Activated CD4-positive, CD25-positive, alpha-beta regulatory T cell treated with anti-CD3 and anti-CD28 coated beads, Interleukin-2, amount 50 U/mL, for 16 hours (primary cell): ENCODE results near the gene ADCYAP1R1.

ENCODE experiments used
- DNase-seq: peaks from one replicate; pipeline ENCODE4 v3.0.0-alpha.2; 2020; ENCODE audit warnings: low read depth, low spot score

ADCYAP1R1 gene

DNA sequence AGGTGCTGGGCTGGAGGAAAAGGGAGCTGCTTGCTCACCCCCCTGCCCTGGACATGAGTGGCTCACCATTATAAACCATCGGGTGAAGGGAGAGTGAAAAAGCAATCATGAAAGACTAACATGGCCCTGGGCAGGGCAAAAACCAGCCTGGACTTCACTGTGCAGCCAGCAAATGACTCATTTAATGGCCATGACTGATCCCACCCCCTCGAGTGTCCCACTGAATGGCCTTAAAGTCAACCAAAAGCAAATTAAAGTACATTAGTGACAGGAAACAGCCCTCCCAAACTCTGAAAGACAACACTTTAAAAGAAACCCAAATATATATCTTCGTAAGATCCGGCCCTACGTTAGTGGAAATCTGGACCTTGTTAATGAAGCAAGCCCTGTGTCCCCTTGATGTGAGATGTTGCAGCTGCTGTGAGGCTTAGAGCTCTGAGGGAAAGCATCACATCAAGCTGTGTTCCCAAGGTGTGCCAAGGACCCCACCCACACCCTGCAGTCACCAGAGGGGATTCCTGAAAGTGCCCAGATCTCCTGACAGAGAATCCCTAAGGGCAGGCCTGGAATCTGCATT is 31.2 kb downstream of the ADCYAP1R1 start:
- no peak for DNase-seq

- DNase-seq = no peak
These were observed 32.1 kb downstream of the ADCYAP1R1 start for GRCh38 chr7:31084226-31084625.

DNA sequence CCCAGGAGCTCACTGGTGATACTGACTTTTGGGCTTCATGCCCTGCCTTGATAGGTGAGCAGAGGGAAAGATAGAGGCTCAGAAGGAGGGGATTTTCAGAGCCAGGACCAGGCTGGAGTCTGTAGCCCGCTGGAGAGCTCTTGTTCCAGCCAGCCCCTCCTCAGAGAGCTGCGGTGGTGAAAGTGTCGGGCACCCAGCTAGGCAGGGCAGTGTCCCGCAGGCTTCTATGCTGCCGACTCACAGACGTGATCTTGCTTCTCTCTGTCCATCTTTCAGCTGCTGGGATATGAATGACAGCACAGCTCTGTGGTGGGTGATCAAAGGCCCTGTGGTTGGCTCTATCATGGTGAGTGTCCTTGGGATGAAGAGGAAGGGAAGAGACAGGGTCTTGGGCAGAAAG is 35.2 kb downstream of the ADCYAP1R1 start:
- DNase-seq = no peak

- DNase-seq = no peak
These were observed 39.9 kb downstream of the ADCYAP1R1 start for GRCh38 chr7:31091924-31092434.

- DNase-seq = no peak
These were observed 40.5 kb downstream of the ADCYAP1R1 start for GRCh38 chr7:31092606-31093005.

GRCh38 chr7:31093282-31093681 is 41.2 kb downstream of the ADCYAP1R1 start:
- DNase-seq = no peak

- DNase-seq = no peak
These were observed 42.2 kb downstream of the ADCYAP1R1 start for GRCh38 chr7:31094271-31094670.

DNA sequence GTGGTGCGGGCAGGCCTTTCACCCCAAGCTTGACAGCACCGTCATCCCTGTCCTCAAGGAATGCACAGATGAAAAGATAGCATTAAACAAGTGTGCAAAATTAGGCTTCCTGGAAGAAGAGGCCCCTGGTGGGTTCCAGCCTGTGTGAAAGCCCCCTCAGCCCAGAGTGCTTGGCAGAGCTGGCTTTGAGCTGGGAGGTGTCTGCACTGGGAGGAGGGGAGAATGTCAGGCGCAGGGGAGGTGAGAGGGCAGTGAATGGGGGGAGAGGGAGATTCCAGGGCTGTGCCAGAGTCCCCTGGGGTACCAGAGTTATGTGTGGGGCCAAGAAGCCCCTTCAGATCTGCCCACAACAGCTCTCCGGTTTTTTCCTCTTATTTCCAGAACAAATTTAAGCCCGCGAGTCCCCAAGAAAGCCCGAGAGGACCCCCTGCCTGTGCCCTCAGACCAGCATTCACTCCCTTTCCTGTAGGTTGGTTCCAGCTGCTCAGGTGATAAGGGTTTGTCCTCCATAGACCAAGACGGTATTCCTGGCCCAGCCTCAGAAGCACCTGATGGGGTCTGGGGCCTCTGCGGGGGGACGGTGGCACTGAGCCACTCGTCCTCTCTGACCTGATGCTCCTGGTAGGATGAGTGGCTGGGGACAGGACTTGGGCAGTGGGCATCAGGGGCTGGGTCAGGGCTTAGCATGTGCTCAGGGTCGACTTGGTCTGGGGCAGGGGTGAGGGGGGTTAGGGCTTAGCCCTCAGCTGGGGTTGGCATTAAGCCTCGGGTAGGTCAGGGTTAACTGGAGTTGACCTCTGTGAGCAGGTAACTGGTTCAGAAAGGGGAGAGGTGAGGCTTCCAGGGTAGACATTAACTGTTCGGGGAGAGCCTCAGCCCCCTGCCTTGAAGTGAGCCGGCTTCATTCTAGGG is 43.4 kb downstream of the ADCYAP1R1 start:
- DNase-seq = no peak

- no peak for DNase-seq
These were observed 44.2 kb downstream of the ADCYAP1R1 start for GRCh38 chr7:31096198-31096876.

- no peak for DNase-seq
These were observed 44.8 kb downstream of the ADCYAP1R1 start for GRCh38 chr7:31096877-31097258.

- DNase-seq = no peak
These were observed 46.7 kb downstream of the ADCYAP1R1 start for GRCh38 chr7:31098642-31099360.

GRCh38 chr7:31099451-31100444 is 47.6 kb downstream of the ADCYAP1R1 start:
- no peak for DNase-seq

GRCh38 chr7:31100445-31100844 is 48.3 kb downstream of the ADCYAP1R1 start:
- DNase-seq = no peak

GRCh38 chr7:31100871-31101270 is 48.8 kb downstream of the ADCYAP1R1 start:
- no peak for DNase-seq

DNA sequence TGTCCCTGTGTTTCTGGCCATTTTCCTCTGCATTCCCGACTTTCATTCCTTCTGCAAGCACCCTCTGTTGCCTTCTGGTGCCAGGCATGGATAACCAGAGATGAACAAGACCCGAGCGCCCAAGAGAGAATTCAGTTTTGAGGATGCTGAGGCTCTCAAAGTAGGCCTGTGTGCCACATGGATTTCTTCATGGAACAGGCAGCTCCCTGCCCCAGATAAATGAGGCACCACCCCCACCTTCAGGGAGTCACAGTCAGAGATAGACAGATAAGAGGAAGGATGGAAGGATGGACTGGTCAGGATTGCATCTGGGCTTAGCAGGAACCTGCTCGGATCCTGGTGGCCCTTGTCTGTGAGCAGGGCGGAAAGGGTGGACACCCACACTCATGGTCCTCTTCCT is 49.4 kb downstream of the ADCYAP1R1 start:
- DNase-seq = no peak

GRCh38 chr7:31102151-31102972 is 50.3 kb downstream of the ADCYAP1R1 start:
- no peak for DNase-seq

- no peak for DNase-seq
These were observed 51.1 kb downstream of the ADCYAP1R1 start for GRCh38 chr7:31102973-31103850.
